Calu3 (cell line): Measurements from ENCODE around the gene KAT6B. TPM values are rescaled to one million over a fixed set of nuclear protein-coding genes. Genes with fewer than 3 reads are reported as not detected.

ENCODE experiments used
- BruUV-seq: library from RNA; stranded (reverse); fragments of 400-500 nt; replicated peaks from 2 replicates; lab custom pipeline; 2021; lab: Mats Ljungman, UMichigan
- CTCF ChIA-PET: fragments of 300-600 bp; sonication (Branson Sonifier 250); formaldehyde crosslinking; loops from one replicate; lab custom pipeline; 2022; ENCODE audit warnings: antibody characterized with exemption; lab: Charles Lee
- DNase-seq: peaks from one replicate; pipeline ENCODE4 v3.0.0; 2022
- H3K27ac Mint-ChIP-seq: one replicate; pipeline ENCODE4 v1.8.0; 2022; ENCODE audit warnings: mixed read lengths; ENCODE audit not compliant: unreplicated experiment
- H3K27me3 Mint-ChIP-seq: one replicate; pipeline ENCODE4 v1.8.0; 2022; ENCODE audit warnings: mixed read lengths; ENCODE audit not compliant: unreplicated experiment
- H3K36me3 Mint-ChIP-seq: one replicate; pipeline ENCODE4 v1.8.0; 2022; ENCODE audit warnings: mild to moderate bottlenecking, moderate library complexity, mixed read lengths; ENCODE audit not compliant: insufficient read depth, unreplicated experiment
- H3K4me1 Mint-ChIP-seq: one replicate; pipeline ENCODE4 v1.8.0; 2022; ENCODE audit warnings: mild to moderate bottlenecking, low read depth, mixed read lengths; ENCODE audit not compliant: unreplicated experiment
- H3K4me3 Mint-ChIP-seq: one replicate; pipeline ENCODE4 v1.8.0; 2022; ENCODE audit warnings: mild to moderate bottlenecking, low read depth, moderate library complexity, mixed read lengths; ENCODE audit not compliant: unreplicated experiment
- H3K9me3 Mint-ChIP-seq: one replicate; pipeline ENCODE4 v1.8.0; 2022; ENCODE audit warnings: low read depth, mixed read lengths; ENCODE audit not compliant: unreplicated experiment
- intact Hi-C: fragments of 100-400 bp; cut with micrococcal nuclease; formaldehyde crosslinking; loops from one replicate; pipeline ENCODE4 v1.10.0; 2022; ENCODE audit not compliant: unreplicated experiment
- total RNA-seq: library from RNA; stranded (reverse); gene quantifications from 2 replicates; pipeline ENCODE4 v1.2.3, GENCODE V29; 2022
- TF ChIP-seq, protein P1 (sequence below): fragments of 200-600 bp; IDR thresholded peaks from one replicate; pipeline ENCODE4 v1.8.0; 2022; ENCODE audit warnings: antibody characterized with exemption; ENCODE audit not compliant: unreplicated experiment

KAT6B gene
- total RNA-seq, 1 experiment from 2014 or later = 28.6 TPM

- Mint-ChIP-seq H3K9me3 (no peaks in the 10 kb centered on the region), H3K4me3 (no peak overlapping the region), H3K27ac (no peak overlapping the region), H3K27me3 (no peaks in the 10 kb centered on the region), H3K36me3 (no peaks in the 10 kb centered on the region), H3K4me1 (peaks cover 28% of the 10 kb centered on the region)
- DNase-seq = no peak
- intact Hi-C loops = no loop called here
- CTCF ChIA-PET = no interaction called here
- TF ChIP-seq, protein P1, sequence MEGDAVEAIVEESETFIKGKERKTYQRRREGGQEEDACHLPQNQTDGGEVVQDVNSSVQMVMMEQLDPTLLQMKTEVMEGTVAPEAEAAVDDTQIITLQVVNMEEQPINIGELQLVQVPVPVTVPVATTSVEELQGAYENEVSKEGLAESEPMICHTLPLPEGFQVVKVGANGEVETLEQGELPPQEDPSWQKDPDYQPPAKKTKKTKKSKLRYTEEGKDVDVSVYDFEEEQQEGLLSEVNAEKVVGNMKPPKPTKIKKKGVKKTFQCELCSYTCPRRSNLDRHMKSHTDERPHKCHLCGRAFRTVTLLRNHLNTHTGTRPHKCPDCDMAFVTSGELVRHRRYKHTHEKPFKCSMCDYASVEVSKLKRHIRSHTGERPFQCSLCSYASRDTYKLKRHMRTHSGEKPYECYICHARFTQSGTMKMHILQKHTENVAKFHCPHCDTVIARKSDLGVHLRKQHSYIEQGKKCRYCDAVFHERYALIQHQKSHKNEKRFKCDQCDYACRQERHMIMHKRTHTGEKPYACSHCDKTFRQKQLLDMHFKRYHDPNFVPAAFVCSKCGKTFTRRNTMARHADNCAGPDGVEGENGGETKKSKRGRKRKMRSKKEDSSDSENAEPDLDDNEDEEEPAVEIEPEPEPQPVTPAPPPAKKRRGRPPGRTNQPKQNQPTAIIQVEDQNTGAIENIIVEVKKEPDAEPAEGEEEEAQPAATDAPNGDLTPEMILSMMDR = no peak
- no TSS peak for BruUV-seq
These were observed 130.2 kb downstream of the KAT6B start for GRCh38 chr10:74956555-74957111.

DNA sequence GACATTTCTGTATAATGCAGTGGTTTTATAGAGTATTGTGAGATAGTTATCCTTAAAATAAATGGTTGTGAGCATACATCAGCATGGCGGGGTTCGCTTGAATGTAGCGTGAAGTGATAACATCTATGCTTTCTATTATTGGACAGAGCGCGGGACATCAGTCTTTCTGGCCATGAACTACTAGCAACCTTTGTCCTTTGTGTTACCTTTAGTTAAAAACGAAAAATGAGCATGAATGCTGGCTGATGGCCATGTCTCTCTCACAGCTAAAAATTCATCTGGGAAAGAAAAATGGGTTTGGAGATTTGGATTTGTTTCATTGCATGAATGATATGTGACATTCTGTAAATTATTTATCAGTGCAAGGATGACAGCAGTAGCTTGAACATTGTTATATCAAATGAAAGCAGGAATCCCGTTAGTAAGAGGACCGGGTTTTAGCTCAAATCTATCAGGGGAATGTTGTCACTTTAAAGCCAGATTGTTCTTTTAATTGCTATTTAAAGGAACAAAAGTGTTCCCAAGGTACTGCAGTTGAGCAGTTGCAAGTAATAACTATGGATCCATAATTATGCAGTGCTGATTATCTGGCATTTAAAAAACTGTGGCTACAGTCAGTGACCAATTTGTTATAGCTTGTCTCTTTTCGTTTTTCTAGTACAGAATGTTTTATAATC is 131.0 kb downstream of the KAT6B start:
- TF ChIP-seq, protein P1 = no peak
- no peaks in the 10 kb centered on the region for H3K9me3 Mint-ChIP-seq
- no TSS peak for BruUV-seq
- H3K36me3 Mint-ChIP-seq = no peaks in the 10 kb centered on the region
- no peak overlapping the region for H3K27ac Mint-ChIP-seq
- no peak overlapping the region for H3K4me3 Mint-ChIP-seq
- no peaks in the 10 kb centered on the region for H3K27me3 Mint-ChIP-seq
- peaks cover 23% of the 10 kb centered on the region for H3K4me1 Mint-ChIP-seq
- intact Hi-C loops = no loop called here
- DNase-seq = no peak
- CTCF ChIA-PET = interaction anchor here (0.5 to 1.2 kb wide), 4 partner anchors 9 to 131 kb away, joined by 3 to 4 read pairs (median 4); no protein-coding TSS in a partner anchor

DNA sequence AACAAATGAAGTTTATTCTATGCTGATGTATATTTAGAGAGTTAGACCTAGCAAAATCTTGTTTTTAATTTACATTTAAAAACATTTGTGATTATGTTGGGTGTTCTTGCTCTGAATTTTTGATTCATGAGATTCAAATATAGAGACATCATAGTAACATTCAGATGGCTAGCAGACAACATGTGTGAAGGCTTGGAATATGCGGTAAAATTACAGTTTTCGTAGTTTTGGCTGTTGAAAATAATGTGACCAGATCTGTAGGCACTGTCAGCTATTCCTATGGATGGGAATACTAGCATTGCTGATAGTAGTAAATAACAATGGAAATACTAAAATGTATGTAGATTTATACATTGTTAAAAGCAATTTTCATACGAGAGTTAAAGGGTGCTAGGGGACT is 131.9 kb downstream of the KAT6B start:
- CTCF ChIA-PET = interaction anchor here (1.2 kb wide), 1 partner anchor 10 kb away, joined by 3 read pairs; no protein-coding TSS in a partner anchor
- Mint-ChIP-seq H3K4me1 (peaks cover 17% of the 10 kb centered on the region), H3K27ac (no peak overlapping the region), H3K27me3 (no peaks in the 10 kb centered on the region), H3K9me3 (no peaks in the 10 kb centered on the region), H3K4me3 (no peak overlapping the region), H3K36me3 (no peaks in the 10 kb centered on the region)
- intact Hi-C loops = no loop called here
- BruUV-seq = no TSS peak
- no peak for DNase-seq
- TF ChIP-seq, protein P1 = no peak

- Mint-ChIP-seq H3K4me3 (no peak overlapping the region), H3K27ac (no peak overlapping the region), H3K4me1 (peaks cover 12% of the 10 kb centered on the region), H3K27me3 (no peaks in the 10 kb centered on the region), H3K36me3 (no peaks in the 10 kb centered on the region), H3K9me3 (no peaks in the 10 kb centered on the region)
- no peak for DNase-seq
- CTCF ChIA-PET = no interaction called here
- BruUV-seq = no TSS peak
- TF ChIP-seq, protein P1 = no peak
- intact Hi-C loops = no loop called here
These were observed 134.3 kb downstream of the KAT6B start for GRCh38 chr10:74960670-74961069.
